ENCODE results near the gene ZFYVE28. TPM values are rescaled to one million over a fixed set of nuclear protein-coding genes. Genes with fewer than 3 reads are reported as not detected.

The ZFYVE28 gene
- total RNA-seq, 4 donors from 2014 or later, result 44.8 to 110 (median 69.6) TPM

GRCh38 chr4:2402048-2402842 lies 16.2 kb downstream of the ZFYVE28 start:
- Histone ChIP-seq H3K4me3 (peak overlapping the region in 2 of 4 donors; percentile 26 to 42), H3K36me3 (no peaks in the 10 kb centered on the region), H3K27ac (peak overlapping the region; percentile 4 to 48 (median 38)), H3K4me1 (peaks cover 10 to 24% (median 19%) of the 10 kb centered on the region in 4 donors), H3K27me3 (no peaks in the 10 kb centered on the region), H3K9me3 (no peaks in the 10 kb centered on the region)
- WGBS, 2 donors (ENCODE audit: low coverage in 1 of 2), result 2 to 24% methylated on average over 5 to 24 of the region's 27 CpGs
- in situ Hi-C loops (cut with MboI; ENCODE audit: low pct_ligation_motif_present in 1 of 4, low pct_unique_long_range_greater_than_20kb in 1 of 4, low sequenced_read_pairs in 3 of 4), result loop anchor here in 1 of 4 donors (25.0 kb wide), 1 partner anchor 165 kb away; the partner anchor contains the start of genes HAUS3 and POLN
- DNase-seq, result peak; percentile 88
- intact Hi-C loops (cut with DNase I; ENCODE audit: low total_unique reads), result no loop called here
- peak; percentile 44 for TF ChIP-seq POLR2A (IDR thresholded peaks at IDR 0.05)
- no peak for TF ChIP-seq POLR2AphosphoS5 (IDR thresholded peaks at IDR 0.05)
- TF ChIP-seq EP300 (IDR thresholded peaks at IDR 0.05; ENCODE audit: low read depth), result no peak

- in situ Hi-C loops (cut with MboI; ENCODE audit: low pct_ligation_motif_present in 1 of 4, low pct_unique_long_range_greater_than_20kb in 1 of 4, low sequenced_read_pairs in 3 of 4) (loop anchor here in 1 of 4 donors (25.0 kb wide), 1 partner anchor 164 kb away; the partner anchor contains the start of genes HAUS3 and POLN), intact Hi-C loops (cut with DNase I; ENCODE audit: low total_unique reads) (no loop called here)
- Histone ChIP-seq H3K27ac (no peak overlapping the region), H3K36me3 (no peaks in the 10 kb centered on the region), H3K4me3 (peak overlapping the region in 1 of 4 donors; percentile 42), H3K9me3 (no peaks in the 10 kb centered on the region), H3K27me3 (no peaks in the 10 kb centered on the region), H3K4me1 (peaks cover 10 to 31% (median 19%) of the 10 kb centered on the region in 4 donors)
- no peak for TF ChIP-seq POLR2A (IDR thresholded peaks at IDR 0.05)
- no peak for DNase-seq
- 49% methylated on average over 15 of the region's 15 CpGs; no CpG with 5 or more reads in 1 of the 2 donors for WGBS, 2 donors (ENCODE audit: low coverage in 1 of 2)
Observed at GRCh38 chr4:2401610-2401983, 16.8 kb downstream of the ZFYVE28 start.

GRCh38 chr4:2400841-2401609 lies 17.4 kb downstream of the ZFYVE28 start:
- no peak overlapping the region for H3K4me3 ChIP-seq
- H3K9me3 ChIP-seq, result no peaks in the 10 kb centered on the region
- H3K27me3 ChIP-seq, result no peaks in the 10 kb centered on the region
- 77% methylated on average over 15 of the region's 15 CpGs; no CpG with 5 or more reads in 1 of the 2 donors for WGBS, 2 donors (ENCODE audit: low coverage in 1 of 2)
- TF ChIP-seq POLR2A (IDR thresholded peaks at IDR 0.05) (no peak), POLR2AphosphoS5 (IDR thresholded peaks at IDR 0.05) (no peak), EP300 (IDR thresholded peaks at IDR 0.05; ENCODE audit: low read depth) (no peak), CTCF (IDR thresholded peaks at IDR 0.05) (no peak)
- intact Hi-C loops (cut with DNase I; ENCODE audit: low total_unique reads) (no loop called here), in situ Hi-C loops (cut with MboI; ENCODE audit: low pct_ligation_motif_present in 1 of 4, low pct_unique_long_range_greater_than_20kb in 1 of 4, low sequenced_read_pairs in 3 of 4) (loop anchor here in 1 of 4 donors (25.0 kb wide), 1 partner anchor 164 kb away; the partner anchor contains the start of genes HAUS3 and POLN)
- peaks cover 10 to 32% (median 19%) of the 10 kb centered on the region in 4 donors for H3K4me1 ChIP-seq
- H3K36me3 ChIP-seq, result no peaks in the 10 kb centered on the region
- H3K27ac ChIP-seq, result no peak overlapping the region
- DNase-seq, result no peak

GRCh38 chr4:2399631-2400190 lies 18.7 kb downstream of the ZFYVE28 start:
- intact Hi-C loops (cut with DNase I; ENCODE audit: low total_unique reads) (no loop called here), in situ Hi-C loops (cut with MboI; ENCODE audit: low pct_ligation_motif_present in 1 of 4, low pct_unique_long_range_greater_than_20kb in 1 of 4, low sequenced_read_pairs in 3 of 4) (loop anchor here in 1 of 4 donors (25.0 kb wide), 1 partner anchor 162 kb away; the partner anchor contains the start of genes HAUS3 and POLN)
- DNase-seq, result no peak
- Histone ChIP-seq H3K27me3 (no peaks in the 10 kb centered on the region), H3K9me3 (no peaks in the 10 kb centered on the region), H3K4me1 (peaks cover 10 to 39% (median 22%) of the 10 kb centered on the region in 4 donors), H3K4me3 (no peak overlapping the region), H3K36me3 (no peaks in the 10 kb centered on the region), H3K27ac (no peak overlapping the region)
- TF ChIP-seq EP300 (IDR thresholded peaks at IDR 0.05; ENCODE audit: low read depth), result no peak
- TF ChIP-seq POLR2A (IDR thresholded peaks at IDR 0.05), result no peak
- TF ChIP-seq CTCF (IDR thresholded peaks at IDR 0.05), result no peak
- no peak for TF ChIP-seq POLR2AphosphoS5 (IDR thresholded peaks at IDR 0.05)
- 80 to 82% methylated on average over 2 to 28 of the region's 28 CpGs for whole genome bisulfite sequencing, 2 donors (ENCODE audit: low coverage in 1 of 2)
